GM23338 (cell line): ENCODE results near the gene PDE4B. TPM values are rescaled to one million over a fixed set of nuclear protein-coding genes. Genes with fewer than 3 reads are reported as not detected.

ENCODE experiments used
- ATAC-seq: fragments of 200-7000 bp; cut with Tn5 transposase; 3 replicates; pipeline ENCODE4 v1.9.1; 2020
- DNase-seq: peaks from one replicate; pipeline ENCODE4 v3.0.0-alpha.2; 2015; ENCODE audit warnings: low spot score
- H2AFZ ChIP-seq: fragments of 200-600 bp; sonication (generic); 2 replicates; pipeline ENCODE4 v1.8.0; 2016; ENCODE audit warnings: antibody characterized with exemption, mild to moderate bottlenecking, moderate library complexity
- H3F3A ChIP-seq: fragments of 200-600 bp; sonication (generic); replicated peaks from 2 replicates; pipeline ENCODE4 v1.8.0; 2017; ENCODE audit warnings: antibody characterized with exemption, mixed run types, low read depth
- H3K27ac ChIP-seq: fragments of 200-600 bp; sonication (generic); 2 replicates; pipeline ENCODE4 v1.6.1; 2016; ENCODE audit warnings: low read depth
- H3K27me3 ChIP-seq: fragments of 200-600 bp; sonication (generic); 2 replicates; pipeline ENCODE4 v1.8.0; 2016; ENCODE audit warnings: mild to moderate bottlenecking, mixed run types, moderate library complexity; ENCODE audit not compliant: insufficient read depth
- H3K36me3 ChIP-seq: fragments of 200-600 bp; sonication (generic); 2 replicates; pipeline ENCODE4 v1.8.0; 2016; ENCODE audit warnings: mild to moderate bottlenecking; ENCODE audit not compliant: insufficient read depth
- H3K4me1 ChIP-seq: fragments of 200-600 bp; sonication (generic); 2 replicates; pipeline ENCODE4 v1.8.0; 2016; ENCODE audit warnings: mild to moderate bottlenecking, moderate library complexity; ENCODE audit not compliant: insufficient read depth
- H3K4me2 ChIP-seq: fragments of 200-600 bp; sonication (generic); 2 replicates; pipeline ENCODE4 v1.7.1; 2017; ENCODE audit warnings: mixed run types
- H3K4me3 ChIP-seq: fragments of 200-600 bp; sonication (generic); 2 replicates; pipeline ENCODE4 v1.6.1; 2016; ENCODE audit warnings: mixed run types
- H3K79me2 ChIP-seq: fragments of 200-600 bp; sonication (generic); replicated peaks from 2 replicates; pipeline ENCODE4 v1.8.0; 2017; ENCODE audit warnings: mild to moderate bottlenecking; ENCODE audit not compliant: insufficient read depth
- H3K9me2 ChIP-seq: fragments of 200-600 bp; sonication (generic); 2 replicates; pipeline ENCODE4 v1.8.0; 2017; ENCODE audit not compliant: insufficient read depth
- H4K20me1 ChIP-seq: fragments of 200-600 bp; sonication (generic); replicated peaks from 2 replicates; pipeline ENCODE4 v1.8.0; 2017; ENCODE audit warnings: mild to moderate bottlenecking; ENCODE audit not compliant: insufficient read depth
- H3K27ac Mint-ChIP-seq: 2 replicates; pipeline ENCODE4 v1.8.0; 2020; ENCODE audit warnings: inconsistent platforms, mild to moderate bottlenecking, moderate library complexity, mixed read lengths
- H3K27me3 Mint-ChIP-seq: 3 replicates; pipeline ENCODE4 v1.8.0; 2022; ENCODE audit warnings: low read depth, mild to moderate bottlenecking, moderate library complexity, mixed read lengths, inconsistent platforms; ENCODE audit not compliant: insufficient read depth, poor library complexity
- H3K36me3 Mint-ChIP-seq: 3 replicates; pipeline ENCODE4 v1.8.0; 2021; ENCODE audit warnings: low read depth, mild to moderate bottlenecking, inconsistent platforms, moderate library complexity, mixed read lengths
- H3K4me1 Mint-ChIP-seq: 3 replicates; pipeline ENCODE4 v1.8.0; 2020; ENCODE audit warnings: mild to moderate bottlenecking, inconsistent platforms, mixed read lengths
- H3K4me3 Mint-ChIP-seq: 3 replicates; pipeline ENCODE4 v1.8.0; 2021; ENCODE audit warnings: moderate library complexity, mild to moderate bottlenecking, inconsistent platforms, mixed read lengths
- H3K9me3 Mint-ChIP-seq: 3 replicates; pipeline ENCODE4 v1.8.0; 2020; ENCODE audit warnings: moderate library complexity, mild to moderate bottlenecking, inconsistent platforms, mixed read lengths
- EZH2 ChIP-seq: fragments of 200-600 bp; sonication (generic); IDR thresholded peaks from one replicate; pipeline ENCODE4 v1.8.0; 2017; ENCODE audit warnings: antibody characterized with exemption, mild to moderate bottlenecking, low read depth; ENCODE audit not compliant: unreplicated experiment
- JUNB ChIP-seq: IDR thresholded peaks from one replicate; pipeline ENCODE4 v1.6.1; 2016; ENCODE audit warnings: antibody characterized with exemption; ENCODE audit not compliant: unreplicated experiment
- NANOG ChIP-seq: IDR thresholded peaks from 2 replicates; pipeline ENCODE4 v1.6.1; 2016; ENCODE audit warnings: antibody characterized with exemption, borderline replicate concordance
- ZNF331 ChIP-seq: fragments of 250-450 bp; sonication (Bioruptor Pico); IDR thresholded peaks from 2 replicates; pipeline ENCODE4 v1.5.0; 2020; ENCODE audit warnings: low read depth, mild to moderate bottlenecking, moderate library complexity
- polyA plus RNA-seq: library from polyadenylated mRNA; unstranded; fragments of >200 nt; fragmentation: Nextera tagmentation; extraction: Ambion mirVana; gene quantifications from 2 replicates; pipeline ENCODE4 v1.2.1, GENCODE V29; 2016
- total RNA-seq: library from RNA; depleted of rRNA; stranded (reverse); fragments of >200 nt; shearing (Covaris generic); gene quantifications from 2 replicates; pipeline ENCODE4 v1.2.3, GENCODE V29; 2014
- TF ChIP-seq, protein P1 (sequence below): IDR thresholded peaks from one replicate; pipeline ENCODE4 v1.6.1; 2018; ENCODE audit warnings: antibody characterized with exemption; ENCODE audit not compliant: unreplicated experiment
- TF ChIP-seq, protein P2 (sequence below): fragments of 250-450 bp; sonication (Bioruptor Pico); IDR thresholded peaks from 2 replicates; pipeline ENCODE4 v1.5.0; 2020; ENCODE audit warnings: mild to moderate bottlenecking, moderate library complexity

Gene PDE4B
- total and polyA plus RNA-seq, 2 experiments from 2014 or later = 14.0 to 25.6 TPM

DNA sequence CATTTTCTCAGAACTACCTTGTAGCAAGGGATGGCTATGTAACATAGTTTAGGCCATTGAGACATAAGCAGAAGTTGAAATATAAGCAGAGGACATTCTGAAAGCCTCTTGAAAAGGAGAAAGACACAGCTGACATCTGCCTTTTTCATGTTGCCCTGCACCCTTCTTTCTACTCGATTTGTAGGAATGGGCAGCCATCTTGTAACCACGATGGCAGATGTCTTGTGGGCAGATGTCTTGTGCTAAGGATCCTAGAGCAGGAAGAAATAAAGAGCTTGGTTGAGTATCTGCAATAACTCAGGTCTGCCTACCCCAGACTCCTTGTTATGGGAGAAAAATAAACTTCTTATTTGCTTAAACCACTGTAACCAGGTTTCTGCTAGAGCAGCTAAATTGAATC, 351.0 kb downstream of the PDE4B start (continued):
- TF ChIP-seq, protein P1, sequence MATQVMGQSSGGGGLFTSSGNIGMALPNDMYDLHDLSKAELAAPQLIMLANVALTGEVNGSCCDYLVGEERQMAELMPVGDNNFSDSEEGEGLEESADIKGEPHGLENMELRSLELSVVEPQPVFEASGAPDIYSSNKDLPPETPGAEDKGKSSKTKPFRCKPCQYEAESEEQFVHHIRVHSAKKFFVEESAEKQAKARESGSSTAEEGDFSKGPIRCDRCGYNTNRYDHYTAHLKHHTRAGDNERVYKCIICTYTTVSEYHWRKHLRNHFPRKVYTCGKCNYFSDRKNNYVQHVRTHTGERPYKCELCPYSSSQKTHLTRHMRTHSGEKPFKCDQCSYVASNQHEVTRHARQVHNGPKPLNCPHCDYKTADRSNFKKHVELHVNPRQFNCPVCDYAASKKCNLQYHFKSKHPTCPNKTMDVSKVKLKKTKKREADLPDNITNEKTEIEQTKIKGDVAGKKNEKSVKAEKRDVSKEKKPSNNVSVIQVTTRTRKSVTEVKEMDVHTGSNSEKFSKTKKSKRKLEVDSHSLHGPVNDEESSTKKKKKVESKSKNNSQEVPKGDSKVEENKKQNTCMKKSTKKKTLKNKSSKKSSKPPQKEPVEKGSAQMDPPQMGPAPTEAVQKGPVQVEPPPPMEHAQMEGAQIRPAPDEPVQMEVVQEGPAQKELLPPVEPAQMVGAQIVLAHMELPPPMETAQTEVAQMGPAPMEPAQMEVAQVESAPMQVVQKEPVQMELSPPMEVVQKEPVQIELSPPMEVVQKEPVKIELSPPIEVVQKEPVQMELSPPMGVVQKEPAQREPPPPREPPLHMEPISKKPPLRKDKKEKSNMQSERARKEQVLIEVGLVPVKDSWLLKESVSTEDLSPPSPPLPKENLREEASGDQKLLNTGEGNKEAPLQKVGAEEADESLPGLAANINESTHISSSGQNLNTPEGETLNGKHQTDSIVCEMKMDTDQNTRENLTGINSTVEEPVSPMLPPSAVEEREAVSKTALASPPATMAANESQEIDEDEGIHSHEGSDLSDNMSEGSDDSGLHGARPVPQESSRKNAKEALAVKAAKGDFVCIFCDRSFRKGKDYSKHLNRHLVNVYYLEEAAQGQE = no peak

DNA sequence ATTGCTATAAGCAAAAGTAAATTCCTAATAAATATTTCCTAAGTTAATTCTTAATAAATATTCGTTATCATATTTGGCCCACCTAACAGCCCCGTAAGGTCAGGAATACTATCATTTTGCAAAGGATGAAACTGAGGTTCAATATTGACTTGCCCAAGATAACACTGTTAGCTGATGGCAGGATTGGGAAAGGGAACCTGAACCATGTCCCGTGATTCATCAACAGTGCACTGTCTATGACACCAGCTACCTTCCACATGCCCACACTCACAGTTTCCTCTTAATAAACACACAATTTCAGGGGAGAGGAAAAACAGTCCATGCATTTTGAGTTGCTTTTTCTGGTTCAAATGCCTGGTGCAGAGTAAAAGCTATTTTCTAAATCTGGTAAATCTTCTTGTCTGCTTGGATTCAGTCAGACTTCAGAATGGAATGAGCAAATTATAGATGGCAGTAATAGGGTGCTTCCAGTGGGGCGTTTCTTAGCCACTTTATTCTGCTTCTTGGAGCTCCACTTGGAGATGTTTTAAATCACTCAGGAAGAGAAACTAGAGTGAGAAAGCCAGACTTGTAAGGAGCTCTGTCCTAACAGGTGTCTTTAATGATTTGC, 354.6 kb downstream of the PDE4B start:
- Histone ChIP-seq H3K36me3 (no peaks in the 10 kb centered on the region), H2AFZ (peak overlapping the region; percentile 60; the same call in 1 of the 2 replicates), H3F3A (no peaks in the 10 kb centered on the region), H3K27me3 (no peaks in the 10 kb centered on the region), H4K20me1 (no peaks in the 10 kb centered on the region), H3K4me3 (no peak overlapping the region), H3K27ac (no peak overlapping the region), H3K4me2 (no peak overlapping the region), H3K4me1 (no peaks in the 10 kb centered on the region), H3K9me2 (no peaks in the 10 kb centered on the region), H3K79me2 (no peaks in the 10 kb centered on the region)
- Mint-ChIP-seq H3K9me3 (no peaks in the 10 kb centered on the region), H3K4me1 (no peaks in the 10 kb centered on the region), H3K36me3 (no peaks in the 10 kb centered on the region), H3K27ac (no peak overlapping the region), H3K27me3 (no peaks in the 10 kb centered on the region), H3K4me3 (no peak overlapping the region)
- TF ChIP-seq, protein P2, sequence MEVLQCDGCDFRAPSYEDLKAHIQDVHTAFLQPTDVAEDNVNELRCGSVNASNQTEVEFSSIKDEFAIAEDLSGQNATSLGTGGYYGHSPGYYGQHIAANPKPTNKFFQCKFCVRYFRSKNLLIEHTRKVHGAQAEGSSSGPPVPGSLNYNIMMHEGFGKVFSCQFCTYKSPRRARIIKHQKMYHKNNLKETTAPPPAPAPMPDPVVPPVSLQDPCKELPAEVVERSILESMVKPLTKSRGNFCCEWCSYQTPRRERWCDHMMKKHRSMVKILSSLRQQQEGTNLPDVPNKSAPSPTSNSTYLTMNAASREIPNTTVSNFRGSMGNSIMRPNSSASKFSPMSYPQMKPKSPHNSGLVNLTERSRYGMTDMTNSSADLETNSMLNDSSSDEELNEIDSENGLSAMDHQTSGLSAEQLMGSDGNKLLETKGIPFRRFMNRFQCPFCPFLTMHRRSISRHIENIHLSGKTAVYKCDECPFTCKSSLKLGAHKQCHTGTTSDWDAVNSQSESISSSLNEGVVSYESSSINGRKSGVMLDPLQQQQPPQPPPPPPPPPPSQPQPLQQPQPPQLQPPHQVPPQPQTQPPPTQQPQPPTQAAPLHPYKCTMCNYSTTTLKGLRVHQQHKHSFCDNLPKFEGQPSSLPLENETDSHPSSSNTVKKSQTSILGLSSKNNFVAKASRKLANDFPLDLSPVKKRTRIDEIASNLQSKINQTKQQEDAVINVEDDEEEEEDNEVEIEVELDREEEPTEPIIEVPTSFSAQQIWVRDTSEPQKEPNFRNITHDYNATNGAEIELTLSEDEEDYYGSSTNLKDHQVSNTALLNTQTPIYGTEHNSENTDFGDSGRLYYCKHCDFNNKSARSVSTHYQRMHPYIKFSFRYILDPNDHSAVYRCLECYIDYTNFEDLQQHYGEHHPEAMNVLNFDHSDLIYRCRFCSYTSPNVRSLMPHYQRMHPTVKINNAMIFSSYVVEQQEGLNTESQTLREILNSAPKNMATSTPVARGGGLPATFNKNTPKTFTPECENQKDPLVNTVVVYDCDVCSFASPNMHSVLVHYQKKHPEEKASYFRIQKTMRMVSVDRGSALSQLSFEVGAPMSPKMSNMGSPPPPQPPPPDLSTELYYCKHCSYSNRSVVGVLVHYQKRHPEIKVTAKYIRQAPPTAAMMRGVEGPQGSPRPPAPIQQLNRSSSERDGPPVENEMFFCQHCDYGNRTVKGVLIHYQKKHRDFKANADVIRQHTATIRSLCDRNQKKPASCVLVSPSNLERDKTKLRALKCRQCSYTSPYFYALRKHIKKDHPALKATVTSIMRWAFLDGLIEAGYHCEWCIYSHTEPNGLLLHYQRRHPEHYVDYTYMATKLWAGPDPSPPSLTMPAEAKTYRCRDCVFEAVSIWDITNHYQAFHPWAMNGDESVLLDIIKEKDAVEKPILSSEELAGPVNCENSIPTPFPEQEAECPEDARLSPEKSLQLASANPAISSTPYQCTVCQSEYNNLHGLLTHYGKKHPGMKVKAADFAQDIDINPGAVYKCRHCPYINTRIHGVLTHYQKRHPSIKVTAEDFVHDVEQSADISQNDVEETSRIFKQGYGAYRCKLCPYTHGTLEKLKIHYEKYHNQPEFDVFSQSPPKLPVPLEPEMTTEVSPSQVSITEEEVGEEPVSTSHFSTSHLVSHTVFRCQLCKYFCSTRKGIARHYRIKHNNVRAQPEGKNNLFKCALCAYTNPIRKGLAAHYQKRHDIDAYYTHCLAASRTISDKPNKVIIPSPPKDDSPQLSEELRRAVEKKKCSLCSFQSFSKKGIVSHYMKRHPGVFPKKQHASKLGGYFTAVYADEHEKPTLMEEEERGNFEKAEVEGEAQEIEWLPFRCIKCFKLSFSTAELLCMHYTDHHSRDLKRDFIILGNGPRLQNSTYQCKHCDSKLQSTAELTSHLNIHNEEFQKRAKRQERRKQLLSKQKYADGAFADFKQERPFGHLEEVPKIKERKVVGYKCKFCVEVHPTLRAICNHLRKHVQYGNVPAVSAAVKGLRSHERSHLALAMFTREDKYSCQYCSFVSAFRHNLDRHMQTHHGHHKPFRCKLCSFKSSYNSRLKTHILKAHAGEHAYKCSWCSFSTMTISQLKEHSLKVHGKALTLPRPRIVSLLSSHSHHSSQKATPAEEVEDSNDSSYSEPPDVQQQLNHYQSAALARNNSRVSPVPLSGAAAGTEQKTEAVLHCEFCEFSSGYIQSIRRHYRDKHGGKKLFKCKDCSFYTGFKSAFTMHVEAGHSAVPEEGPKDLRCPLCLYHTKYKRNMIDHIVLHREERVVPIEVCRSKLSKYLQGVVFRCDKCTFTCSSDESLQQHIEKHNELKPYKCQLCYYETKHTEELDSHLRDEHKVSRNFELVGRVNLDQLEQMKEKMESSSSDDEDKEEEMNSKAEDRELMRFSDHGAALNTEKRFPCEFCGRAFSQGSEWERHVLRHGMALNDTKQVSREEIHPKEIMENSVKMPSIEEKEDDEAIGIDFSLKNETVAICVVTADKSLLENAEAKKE (CRISPR knock-in tag) = no peak
- TF ChIP-seq NANOG (no peak), EZH2 (no peak), ZNF331 (CRISPR knock-in tag) (no peak), JUNB (no peak)
- ATAC-seq = no peak
- no peak for DNase-seq
